Measurements from ENCODE around the gene EHBP1L1.
"Not testable (repeated sequence)": the region's sequence is repeated elsewhere in the genome, so short reads cannot be mapped to it uniquely, and the experiment has no call there.

Gene EHBP1L1

DNA sequence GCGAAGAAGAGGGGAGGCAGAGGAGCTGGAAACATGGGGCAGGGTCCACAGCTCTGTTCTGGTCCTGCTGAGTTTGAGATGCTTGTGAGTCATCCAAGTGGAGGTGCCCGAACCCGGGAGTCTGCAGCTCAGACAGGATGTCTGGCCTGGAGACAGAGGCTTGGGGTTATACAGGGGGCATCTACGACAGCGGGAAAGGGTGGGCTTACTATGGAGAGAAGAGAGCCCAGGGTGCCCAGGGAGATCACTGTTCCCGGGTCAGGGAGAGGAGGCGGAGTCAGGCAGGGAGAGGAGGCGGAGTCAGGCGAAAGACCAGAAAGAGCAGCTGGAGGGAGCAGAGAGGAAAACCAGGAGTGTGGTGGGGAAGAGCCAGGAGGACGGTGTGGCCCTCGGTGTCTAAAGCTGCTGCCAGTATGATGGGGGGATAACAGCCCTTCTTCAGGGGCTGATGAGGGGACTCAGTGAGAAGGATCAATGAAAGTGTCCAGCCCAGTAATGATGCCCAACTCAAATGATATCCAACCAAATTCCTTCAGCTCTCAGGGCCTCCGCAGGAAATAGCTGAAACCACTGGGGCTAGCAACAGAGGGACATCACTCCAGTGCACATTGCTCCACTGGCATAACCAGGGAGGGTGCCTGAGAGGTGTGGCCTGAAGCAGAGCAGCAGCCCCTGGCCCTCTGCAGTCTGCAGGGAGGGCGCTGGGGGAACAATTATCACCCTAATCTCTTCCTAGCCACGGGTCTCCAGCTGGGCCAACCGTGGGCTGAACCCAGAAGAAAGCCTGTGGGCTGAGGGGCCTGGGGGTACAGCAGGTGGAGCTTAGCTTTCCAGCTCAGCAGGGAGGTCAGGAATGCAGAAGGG, 15.1 kb upstream of the EHBP1L1 start:
- no peak for DNase-seq (ENCODE audit: low read depth in 2 of 2)

DNA sequence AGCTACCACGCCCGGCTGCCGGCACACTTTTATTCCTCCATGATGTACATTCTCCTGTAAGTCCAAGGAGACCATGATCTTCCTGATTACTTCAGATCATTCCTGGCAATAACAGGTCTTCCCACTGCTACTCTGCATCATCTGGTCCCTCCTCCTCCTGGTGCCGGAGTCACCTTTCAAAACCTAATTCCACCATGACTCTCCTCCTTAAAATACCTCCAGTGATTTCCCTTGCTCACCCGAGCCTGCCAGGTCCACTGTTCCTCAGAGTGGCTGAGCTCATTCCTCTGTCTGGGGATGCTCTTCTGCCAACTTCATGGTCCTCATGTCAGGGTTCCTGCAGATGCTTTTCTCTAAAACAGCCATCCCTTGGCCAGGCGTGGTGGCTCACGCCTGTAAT, 13.8 kb upstream of the EHBP1L1 start:
- no peak for DNase-seq (ENCODE audit: low read depth in 2 of 2)

DNA sequence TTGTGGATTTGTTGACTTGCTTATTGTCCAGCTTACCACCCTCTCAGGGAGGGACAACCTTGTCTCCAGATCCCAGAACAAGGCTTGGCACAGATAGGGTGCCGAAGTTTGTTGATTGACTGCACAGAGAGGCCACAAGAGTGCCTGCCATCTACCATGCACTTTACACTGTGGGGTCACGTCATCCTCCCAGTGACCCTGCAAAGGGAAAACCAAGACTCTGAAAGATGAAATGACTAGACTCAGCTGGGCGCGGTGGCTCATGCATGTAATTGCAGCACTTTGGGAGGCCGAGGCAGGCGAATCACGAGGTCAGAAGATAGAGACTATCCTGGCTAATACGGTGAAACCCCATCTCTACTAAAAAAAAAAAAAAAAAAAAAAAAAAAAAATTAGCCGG, 13.1 kb upstream of the EHBP1L1 start:
- DNase-seq (ENCODE audit: low read depth in 2 of 2) = no peak

- DNase-seq (ENCODE audit: low read depth in 2 of 2) = no peak
Observed at GRCh38 chr11:65563601-65564000, 12.3 kb upstream of the EHBP1L1 start.

GRCh38 chr11:65564879-65565559, 10.8 kb upstream of the EHBP1L1 start:
- not testable (repeated sequence) for DNase-seq (ENCODE audit: low read depth in 2 of 2)

DNA sequence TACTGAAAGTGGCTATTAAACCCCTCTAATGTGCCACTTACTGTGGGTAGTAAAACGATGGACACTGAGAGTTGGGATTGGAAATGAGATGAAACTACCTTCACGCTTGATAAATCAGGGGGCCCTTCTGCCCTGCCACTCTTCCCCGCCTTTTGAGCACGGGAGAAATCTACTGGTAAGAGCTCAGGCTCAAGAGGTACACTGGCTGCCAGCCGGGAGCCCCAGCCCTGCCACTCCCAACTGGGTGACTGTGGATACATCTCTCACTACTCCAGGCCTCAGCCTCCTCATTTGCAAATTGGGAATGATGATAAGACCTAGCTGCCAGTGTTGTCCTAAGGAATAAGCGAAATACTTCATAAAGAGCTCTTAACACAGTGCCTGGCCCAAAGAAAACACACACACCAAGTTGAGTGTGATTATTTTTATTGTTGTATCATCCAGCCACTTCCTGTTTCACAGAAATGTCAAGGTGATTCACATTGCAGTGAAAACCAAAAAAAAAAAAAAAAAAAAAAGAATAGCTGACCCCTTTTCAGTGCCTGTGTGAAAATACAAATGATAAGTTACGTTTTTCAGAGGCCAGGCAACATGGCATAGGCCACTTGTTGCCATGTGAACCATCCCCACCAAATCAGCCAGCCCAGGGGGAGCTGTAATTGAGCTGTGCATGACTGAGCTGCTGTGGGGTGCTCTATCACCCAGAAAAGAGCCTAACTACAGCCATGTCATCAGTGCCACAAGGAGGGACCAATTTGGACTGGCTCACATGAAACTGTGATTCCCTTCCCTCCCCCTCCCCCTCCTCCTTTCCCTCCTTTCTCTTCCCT, 10.0 kb upstream of the EHBP1L1 start:
- DNase-seq (ENCODE audit: low read depth in 2 of 2) = no peak

DNA sequence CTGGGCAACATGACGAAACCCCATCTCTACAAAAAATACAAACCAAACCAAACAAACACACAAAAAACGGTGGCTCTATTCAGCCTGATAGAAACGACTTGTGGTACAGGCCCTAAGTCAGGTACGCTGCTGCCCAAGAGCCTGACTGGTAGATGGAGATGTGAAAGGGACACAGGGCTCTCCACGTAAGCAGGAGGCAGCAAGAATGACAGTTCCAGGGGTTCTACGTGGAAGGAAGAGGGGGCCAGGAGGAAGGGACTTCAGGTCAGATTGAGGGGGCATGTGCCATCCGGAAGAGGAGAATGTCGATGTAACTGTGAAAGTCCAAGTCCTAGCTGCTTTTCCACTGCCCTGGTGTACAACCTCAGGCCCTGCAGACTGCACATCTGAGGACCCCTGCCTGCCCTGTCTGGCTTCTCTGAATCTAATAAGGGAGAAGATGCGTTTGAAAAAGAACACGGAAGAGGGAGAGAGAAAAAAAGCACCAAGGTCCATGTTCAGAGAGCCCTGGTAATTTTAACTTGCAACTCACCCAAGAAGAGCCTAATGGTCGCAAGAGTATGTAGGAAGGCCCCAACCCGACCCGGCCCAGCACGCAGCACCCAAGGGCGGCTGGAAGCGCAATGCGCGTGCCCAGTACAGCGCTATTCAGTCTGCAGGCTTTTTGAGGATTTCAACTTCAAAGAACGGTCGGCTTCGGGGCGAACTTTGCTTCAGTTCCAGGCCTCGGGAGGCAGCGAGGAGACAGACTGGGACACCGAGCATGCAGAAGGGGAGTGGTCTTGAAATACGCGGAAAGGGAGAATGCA, 6.5 kb upstream of the EHBP1L1 start:
- peak in 1 of 2 donors; percentile 54 for DNase-seq (ENCODE audit: low read depth in 2 of 2)

DNA sequence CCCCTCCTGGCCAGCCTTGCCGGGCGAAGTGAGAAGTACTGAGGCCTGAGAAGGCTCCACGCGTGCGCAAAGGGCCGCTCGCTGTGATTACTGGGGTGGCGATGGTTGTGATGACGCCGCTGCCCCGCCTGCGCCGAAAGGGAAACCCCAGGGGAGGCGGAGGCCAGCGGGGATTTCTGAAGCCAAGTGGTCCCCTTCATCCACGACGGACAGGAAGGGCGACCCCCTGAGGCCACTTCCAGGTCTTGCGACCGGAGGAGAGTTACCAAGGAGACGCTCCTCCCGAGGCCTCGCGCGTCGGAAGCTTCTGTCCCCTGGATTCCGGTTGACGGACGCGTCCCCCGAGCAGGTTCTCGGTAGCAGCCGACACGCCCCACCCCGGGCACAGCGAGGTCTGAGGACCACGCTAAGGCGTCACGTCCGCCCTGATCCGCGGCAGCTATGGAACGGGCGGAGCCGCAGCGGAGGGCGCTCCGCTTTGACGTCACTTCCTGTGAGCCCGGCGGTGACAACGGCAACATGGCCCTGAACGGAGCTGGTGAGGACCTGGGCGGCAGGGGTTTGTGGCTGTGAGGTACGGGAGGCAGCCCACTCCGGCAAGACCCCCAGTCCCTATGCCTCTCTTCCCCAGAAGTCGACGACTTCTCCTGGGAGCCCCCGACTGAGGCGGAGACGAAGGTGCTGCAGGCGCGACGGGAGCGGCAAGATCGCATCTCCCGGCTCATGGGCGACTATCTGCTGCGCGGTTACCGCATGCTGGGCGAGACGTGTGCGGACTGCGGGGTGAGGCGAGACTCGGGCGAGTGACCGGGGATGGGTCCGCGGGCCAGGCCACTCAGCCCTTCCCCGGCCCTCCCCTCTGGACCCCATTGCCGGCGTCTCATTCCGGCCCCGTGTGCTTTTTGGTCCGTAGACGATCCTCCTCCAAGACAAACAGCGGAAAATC, 5.6 kb upstream of the EHBP1L1 start, which contains the start of gene ZNRD2:
Gene ZNRD2, plus strand, starts transcription at position 505 of the 946 bp plus-strand sequence. Its CDS starts 15 bp downstream, at position 520.
- DNase-seq (ENCODE audit: low read depth in 2 of 2) = peak; percentile 96 to 99

- DNase-seq (ENCODE audit: low read depth in 2 of 2) = no peak
Observed at GRCh38 chr11:65571420-65571819, 4.4 kb upstream of the EHBP1L1 start.

DNA sequence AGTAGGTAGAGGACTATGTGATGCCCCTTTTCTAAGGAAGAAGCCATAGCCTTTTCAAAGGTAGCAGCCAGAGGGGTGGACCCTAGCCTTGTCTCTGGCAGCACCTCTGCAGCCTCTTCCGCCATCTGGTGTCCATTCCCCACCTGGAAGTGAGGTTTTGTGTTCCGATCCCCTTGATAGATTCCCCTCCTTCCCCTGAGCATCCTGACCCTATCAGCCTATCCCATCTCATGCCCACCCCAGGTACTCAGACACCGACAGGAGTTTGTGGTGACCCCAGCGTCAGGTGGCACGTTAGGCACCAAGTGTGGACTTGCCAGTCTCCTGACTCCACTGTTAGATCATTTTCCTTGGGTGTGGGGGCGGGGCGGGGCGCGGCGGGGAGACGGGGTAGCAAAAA, 3.9 kb upstream of the EHBP1L1 start:
- DNase-seq (ENCODE audit: low read depth in 2 of 2) = no peak

GRCh38 chr11:65572356-65573051, 3.3 kb upstream of the EHBP1L1 start, which contains the start of gene FAM89B:
FAM89B (plus strand) TSS chr11:65572538; CDS start chr11:65572670, 132 bp downstream.
- peak; percentile 87 to 90 for DNase-seq (ENCODE audit: low read depth in 2 of 2)

DNA sequence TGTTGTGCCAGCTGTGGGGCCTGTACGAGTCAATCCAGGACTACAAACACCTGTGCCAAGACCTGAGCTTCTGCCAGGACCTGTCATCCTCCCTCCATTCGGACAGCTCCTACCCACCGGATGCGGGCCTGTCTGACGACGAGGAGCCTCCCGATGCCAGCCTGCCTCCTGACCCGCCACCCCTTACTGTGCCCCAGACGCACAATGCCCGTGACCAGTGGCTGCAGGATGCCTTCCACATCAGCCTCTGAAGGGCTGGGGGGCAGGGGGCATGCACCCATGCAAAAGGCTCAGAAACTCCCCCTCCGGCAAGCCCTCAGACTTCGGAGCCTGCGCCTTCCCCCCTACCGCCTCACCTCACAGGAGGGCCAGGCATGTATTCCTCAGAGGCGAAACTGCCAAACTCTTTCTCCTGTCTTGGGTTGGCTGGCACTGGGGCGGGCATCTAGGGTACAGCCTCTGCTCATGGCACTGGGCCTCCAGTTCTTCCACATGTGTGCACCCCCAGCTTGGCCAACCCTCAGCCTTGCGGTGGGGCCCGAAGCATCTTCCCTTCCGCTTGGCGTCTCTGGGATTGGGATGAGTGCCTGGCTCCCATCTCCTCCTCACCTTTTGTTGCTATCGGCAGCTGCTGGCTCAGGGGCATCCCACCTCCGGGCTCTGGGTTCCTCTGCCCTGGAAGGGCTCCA, 2.3 kb upstream of the EHBP1L1 start:
- no peak for DNase-seq (ENCODE audit: low read depth in 2 of 2)

GRCh38 chr11:65574109-65574810, 1.6 kb upstream of the EHBP1L1 start:
- peak; percentile 81 to 92 for DNase-seq (ENCODE audit: low read depth in 2 of 2)

DNA sequence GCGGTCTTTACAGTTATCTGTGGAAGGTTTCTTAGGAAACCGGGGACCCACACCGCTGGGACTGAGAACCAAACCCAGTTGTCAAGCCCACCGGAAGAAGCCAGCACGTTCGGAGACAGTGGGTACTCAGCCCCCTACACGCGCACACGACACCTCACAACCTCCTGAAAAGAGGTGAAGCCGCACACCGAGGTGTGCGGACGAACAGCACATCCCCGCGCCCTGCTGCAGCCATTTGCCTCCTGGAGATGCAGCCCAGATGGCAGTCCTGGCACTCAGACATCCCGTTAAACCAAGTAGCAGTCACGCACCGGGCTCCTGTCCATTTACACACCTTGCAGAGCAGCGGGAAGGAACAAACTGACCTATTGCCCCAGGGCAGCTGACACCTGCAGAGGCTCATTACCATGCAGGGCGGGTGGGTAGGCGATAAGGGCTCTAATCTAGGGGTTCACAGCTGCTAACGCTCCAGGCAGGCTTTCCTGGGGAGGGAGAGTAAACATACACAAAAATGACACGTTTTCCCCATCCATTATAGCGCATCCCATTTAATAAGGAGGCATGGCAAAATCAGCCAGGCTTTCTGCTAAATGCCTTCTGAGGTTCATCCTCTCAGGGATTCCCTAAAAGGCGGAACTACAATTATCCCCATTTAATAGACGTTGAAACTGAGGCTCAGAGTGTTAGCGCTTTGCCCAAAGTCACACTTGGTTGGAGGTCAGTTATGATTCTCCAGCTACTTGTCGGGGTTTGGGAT, 864 bp upstream of the EHBP1L1 start:
- no peak for DNase-seq (ENCODE audit: low read depth in 2 of 2)

GRCh38 chr11:65576232-65576866, 496 bp downstream of the EHBP1L1 start:
- DNase-seq (ENCODE audit: low read depth in 2 of 2) = no peak

DNA sequence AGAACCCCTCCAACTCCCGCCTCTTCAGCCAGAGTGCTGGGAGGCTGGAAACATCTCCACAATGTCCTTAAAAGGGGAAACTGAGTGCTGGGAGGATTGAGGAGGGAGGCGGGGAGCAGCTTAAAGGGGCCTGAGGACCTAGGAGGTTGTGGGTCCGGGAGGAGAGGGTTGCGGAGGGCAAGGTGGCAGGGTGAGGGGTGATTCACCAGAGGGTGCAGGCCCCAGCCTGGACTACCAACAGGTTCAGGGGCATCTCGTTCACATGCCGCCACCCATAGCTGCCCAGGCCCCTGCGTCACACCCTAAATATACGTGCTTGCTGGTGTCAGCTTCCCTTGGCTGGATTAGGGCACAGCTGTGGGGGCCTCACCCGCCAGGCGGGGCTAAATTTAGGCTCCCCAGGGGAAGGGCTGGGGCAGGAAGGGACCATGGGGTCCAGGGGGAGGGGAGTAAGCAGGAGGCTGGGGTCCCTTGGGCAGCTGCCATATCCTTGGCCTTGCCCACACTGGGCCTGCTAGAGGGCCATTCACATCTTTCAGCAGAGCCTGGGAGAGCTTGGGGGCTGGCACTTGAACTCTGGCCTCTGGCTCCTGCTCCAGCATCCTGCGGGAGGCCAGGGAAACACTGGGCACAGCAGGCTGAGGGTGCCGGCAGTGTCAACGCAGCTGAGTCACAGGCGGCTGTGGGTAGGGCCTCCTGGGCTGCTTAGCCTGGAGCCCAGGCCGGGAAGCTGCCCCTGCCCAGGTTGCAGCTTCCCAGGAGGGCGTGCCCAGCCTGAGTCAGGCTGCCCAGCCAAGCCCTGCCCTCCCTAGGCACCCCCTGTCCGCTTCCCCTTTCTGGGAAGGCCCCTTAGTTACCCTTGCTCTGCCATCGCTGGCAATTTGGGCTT, 1.3 kb downstream of the EHBP1L1 start:
- DNase-seq (ENCODE audit: low read depth in 2 of 2) = no peak

Data from stimulated activated CD4-positive, alpha-beta T cell treated with anti-CD3 and anti-CD28 coated beads, Interleukin-4, amount 100 ng/mL, for 48 hours (primary cell).